Measurements from ENCODE around the gene COL23A1. TPM values are rescaled to one million over a fixed set of nuclear protein-coding genes. Genes with fewer than 3 reads are reported as not detected.

COL23A1 gene
- total and polyA plus RNA-seq, 2 of the 8 experiments (the other 6 are each of a cell fraction or from before 2014, with no cell fraction given): 3.1 to 4.7 TPM

GRCh38 chr5:178564397-178564796 is 25.8 kb downstream of the COL23A1 start:
- no peak overlapping the region for H4K8ac ChIP-seq (ENCODE audit: extremely low read depth, insufficient read depth, low read length)
- no peak overlapping the region for H3K14ac ChIP-seq (ENCODE audit: insufficient read length)
- no peak overlapping the region for H2BK120ac ChIP-seq (replicated peaks; ENCODE audit: low read depth, low read length)
- no peak overlapping the region for H2AK5ac ChIP-seq (ENCODE audit: low read depth, low read length)
- H2BK15ac ChIP-seq (ENCODE audit: low read length): no peak overlapping the region
- H3K27me3 ChIP-seq (replicated peaks in 1 of 4; ENCODE audit: control insufficient read depth in 3 of 4, extremely low read depth in 1 of 4, insufficient read depth in 3 of 4, low read length in 3 of 4): no peaks in the 10 kb centered on the region
- H3K4me3 ChIP-seq (ENCODE audit: extremely low read depth in 1 of 4, insufficient read depth in 2 of 4, low read depth in 3 of 4, low read length in 4 of 4): peak overlapping the region in 1 of 4 experiments; percentile 27; a peak in 2 of 8 replicates
- H3K56ac ChIP-seq (replicated peaks; ENCODE audit: insufficient read length, low read depth, low read length): no peak overlapping the region
- H2BK20ac ChIP-seq (ENCODE audit: low read length): no peak overlapping the region
- H3K4me2 ChIP-seq (ENCODE audit: insufficient read depth in 1 of 2, low read depth in 2 of 2, low read length in 2 of 2): peak overlapping the region; percentile 8 to 56
- H2BK5ac ChIP-seq (ENCODE audit: low read depth, low read length): no peak overlapping the region
- no peak overlapping the region for H2BK12ac ChIP-seq (ENCODE audit: low read depth, low read length)
- H3K9me3 ChIP-seq (ENCODE audit: insufficient read depth in 2 of 2, low read depth in 1 of 2, low read length in 1 of 2): no peaks in the 10 kb centered on the region
- no peaks in the 10 kb centered on the region for H3K23me2 ChIP-seq (ENCODE audit: low read depth, low read length)
- no peaks in the 10 kb centered on the region for H3K79me1 ChIP-seq (ENCODE audit: low read depth, low read length)
- no peak overlapping the region for H2AFZ ChIP-seq (ENCODE audit: low read length)
- POLR2A ChIA-PET (ENCODE audit: partially characterized antibody): interaction anchor here (1.1 kb wide), 1 partner anchor 13 kb away, joined by 4 read pairs; no protein-coding TSS in a partner anchor
- H4K5ac ChIP-seq (ENCODE audit: insufficient read length, low read depth, low read length): no peak overlapping the region
- DNase-seq (ENCODE audit: low read depth in 1 of 2, low spot score in 2 of 2) (no peak), FAIRE-seq (no peak)
- no peaks in the 10 kb centered on the region for H3K79me2 ChIP-seq (ENCODE audit: control insufficient read depth in 1 of 2, insufficient read depth in 2 of 2, low read length in 2 of 2)
- no peak overlapping the region for H3K27ac ChIP-seq (ENCODE audit: low read depth, low read length)
- CTCF ChIA-PET (ENCODE audit: partially characterized antibody): interaction anchor here (0.9 to 1.7 kb wide), 4 partner anchors 8 to 283 kb away, joined by 3 to 4 read pairs (median 4); partner anchors contain the start of gene COL23A1
- H4K91ac ChIP-seq (replicated peaks; ENCODE audit: insufficient read length, low read length): no peak overlapping the region
- no peaks in the 10 kb centered on the region for H4K20me1 ChIP-seq (replicated peaks in 1 of 2; ENCODE audit: control insufficient read depth in 1 of 2, insufficient read depth in 2 of 2, low read length in 2 of 2)
- no peaks in the 10 kb centered on the region for H3K36me3 ChIP-seq (ENCODE audit: control insufficient read depth in 2 of 4, insufficient read depth in 4 of 4, low read length in 3 of 4)
- no peak overlapping the region for H3K23ac ChIP-seq (ENCODE audit: insufficient read length)
- 59% methylated on average over 4 of the region's 4 CpGs; no CpG with 5 or more reads in 1 of the 2 experiments for WGBS, 2 experiments (ENCODE audit: extremely low coverage in 1 of 2, insufficient coverage in 1 of 2, insufficient read length in 1 of 2, insufficient replicate concordance in 2 of 2, low coverage in 1 of 2, low lambda C conversion rate in 2 of 2, missing lambda C conversion rate in 1 of 2)
- H3K18ac ChIP-seq (ENCODE audit: extremely low read depth, low read length): no peak overlapping the region
- H3K4me1 ChIP-seq (replicated peaks in 1 of 4; ENCODE audit: control insufficient read depth in 3 of 4, insufficient read depth in 4 of 4, low read length in 3 of 4): peaks cover 4 to 24% (median 10%) of the 10 kb centered on the region in 4 experiments
- no peak overlapping the region for H3K9ac ChIP-seq (replicated peaks in 1 of 4; ENCODE audit: extremely low read depth in 1 of 4, low read depth in 3 of 4, low read length in 3 of 4)
- H3K4ac ChIP-seq (replicated peaks; ENCODE audit: insufficient read length, low read depth, low read length): no peak overlapping the region
- no peak for TF ChIP-seq MAX (IDR thresholded peaks at IDR 0.05)
- no peak for TF ChIP-seq GTF2F1 (IDR thresholded peaks at IDR 0.05; ENCODE audit: borderline replicate concordance, low read depth, low read length)

All from H1 (cell line).